K562 (cell line): ENCODE results near the gene MLF1. TPM values are rescaled to one million over a fixed set of nuclear protein-coding genes. Genes with fewer than 3 reads are reported as not detected.

ENCODE experiments used
- ATAC-seq: fragments of 200-7000 bp; cut with Tn5 transposase; 3 replicates; pipeline ENCODE4 v1.9.1; 2020; ENCODE audit warnings: moderate library complexity
- BruUV-seq: library from RNA; stranded (reverse); fragments of 400-500 nt; replicated peaks from 2 replicates; lab custom pipeline; 2021; lab: Mats Ljungman, UMichigan
- CTCF ChIA-PET: fragments of 300-600 bp; formaldehyde crosslinking; extraction: SDS; loops from one replicate; lab custom pipeline; 2021; ENCODE audit warnings: low intra/inter-chr PET ratio; lab: Yijun Ruan, JAX
- POLR2A ChIA-PET: fragments of 300-600, 350-650 bp; sonication (Branson Sonifier 250); formaldehyde crosslinking; extraction: SDS; loops from one replicate; lab custom pipeline; 2021; ENCODE audit warnings: antibody characterized with exemption, inconsistent platforms; lab: Yijun Ruan, JAX
- DNase-seq, 4 experiments: peaks; one replicate each; pipeline versions ENCODE4 v3.0.0 to v3.0.0-alpha.2; 2011 to 2018; ENCODE audit warnings: low spot score in 3 of 4, mixed read lengths in 3 of 4; ENCODE audit errors: extremely low read depth in 1 of 4
- FAIRE-seq: peaks from 2 replicates; lab custom pipeline; 2011; peaks lifted over from hg19 to GRCh38; lab: Jason Lieb, UNC
- H2AFZ ChIP-seq: 2 replicates; pipeline ENCODE4 v1.6.0; 2011; ENCODE audit warnings: low read depth, low read length, control low read depth, inconsistent platforms
- H3K27ac ChIP-seq: fragments of 200-600 bp; 3 replicates; pipeline ENCODE4 v1.8.0; 2011; ENCODE audit warnings: low read depth, mild to moderate bottlenecking, control low read depth, inconsistent platforms, low read length, moderate library complexity, mixed read lengths; ENCODE audit errors: extremely low read depth
- H3K27me3 ChIP-seq, 2 experiments: fragments of 300-600 bp in 1 of 2; 2 replicates in 1 of 2; 3 replicates in 1 of 2; pipeline versions ENCODE4 v1.6.0 to v1.8.0; 2011; ENCODE audit warnings: inconsistent platforms in 2 of 2, low read length in 2 of 2, mild to moderate bottlenecking in 1 of 2, mixed read lengths in 1 of 2, moderate library complexity in 1 of 2; ENCODE audit not compliant: control insufficient read depth in 2 of 2, insufficient read depth in 2 of 2
- H3K36me3 ChIP-seq: fragments of 300-600 bp; 3 replicates; pipeline ENCODE4 v1.8.0; 2011; ENCODE audit warnings: mild to moderate bottlenecking, low read length, inconsistent platforms; ENCODE audit not compliant: control insufficient read depth, insufficient read depth
- H3K4me1 ChIP-seq, 2 experiments: fragments of 200-600 bp in 1 of 2; replicated peaks in 1 of 2; 2 replicates in 1 of 2; 3 replicates in 1 of 2; pipeline versions ENCODE4 v1.5.1 to v1.8.0; 2011; ENCODE audit warnings: inconsistent platforms in 2 of 2, low read length in 2 of 2, mild to moderate bottlenecking in 1 of 2, mixed read lengths in 1 of 2, moderate library complexity in 1 of 2; ENCODE audit not compliant: control insufficient read depth in 2 of 2, insufficient read depth in 2 of 2
- H3K4me2 ChIP-seq: 2 replicates; pipeline ENCODE4 v1.6.1; 2011; ENCODE audit warnings: low read length, control low read depth, inconsistent platforms, mixed read lengths; ENCODE audit not compliant: insufficient read depth
- H3K4me3 ChIP-seq: fragments of 200-600 bp; sonication (generic), shearing (Covaris generic); 2 replicates; pipeline ENCODE4 v1.5.1; 2016; ENCODE audit warnings: control low read depth, inconsistent platforms
- H3K79me2 ChIP-seq: fragments of 200-600 bp; 3 replicates; pipeline ENCODE4 v1.8.0; 2011; ENCODE audit warnings: low read length, inconsistent platforms; ENCODE audit not compliant: control insufficient read depth, insufficient read depth
- H3K9ac ChIP-seq, 2 experiments: 2 replicates each; pipeline versions ENCODE4 v1.6.0 to v1.6.1; 2011; ENCODE audit warnings: low read depth in 2 of 2, low read length in 2 of 2, control low read depth in 1 of 2, inconsistent platforms in 1 of 2, mild to moderate bottlenecking in 1 of 2, mixed read lengths in 1 of 2; ENCODE audit not compliant: insufficient read depth in 1 of 2
- H3K9me1 ChIP-seq: one replicate; pipeline ENCODE4 v1.6.0; 2011; ENCODE audit warnings: inconsistent platforms, mild to moderate bottlenecking, low read length, moderate library complexity; ENCODE audit not compliant: control insufficient read depth, insufficient read depth
- H3K9me3 ChIP-seq: replicated peaks from 2 replicates; pipeline ENCODE4 v1.5.1; 2011; ENCODE audit warnings: low read depth, low read length, inconsistent platforms; ENCODE audit not compliant: control insufficient read depth, insufficient read depth
- H4K20me1 ChIP-seq: replicated peaks from 2 replicates; pipeline ENCODE4 v1.6.1; 2011; ENCODE audit warnings: low read length, inconsistent platforms, mixed read lengths; ENCODE audit not compliant: control insufficient read depth, insufficient read depth
- ATF3 ChIP-seq, 2 experiments: fragments of 450-650 bp in 1 of 2; sonication (generic) in 1 of 2; formaldehyde crosslinking in 1 of 2; IDR thresholded peaks in 1 of 2; conservative IDR thresholded peaks in 1 of 2; 2 replicates each; pipeline versions ENCODE4 v1.6.1 to v1.8.1; 2016 to 2023; ENCODE audit warnings: mild to moderate bottlenecking in 2 of 2, moderate library complexity in 2 of 2, inconsistent platforms in 1 of 2, missing genetic modification reagents in 1 of 2
- CCNT2 ChIP-seq: IDR thresholded peaks from 2 replicates; pipeline ENCODE4 v1.6.1; 2011; ENCODE audit warnings: borderline replicate concordance, low read depth, mild to moderate bottlenecking, moderate library complexity, mixed read lengths, low read length; ENCODE audit not compliant: insufficient read length; ENCODE audit errors: extremely low read depth
- CXXC5 ChIP-seq: fragments of 250-450 bp; sonication (Bioruptor Pico); IDR thresholded peaks from 2 replicates; pipeline ENCODE4 v1.8.0; 2022; ENCODE audit warnings: inconsistent platforms, mild to moderate bottlenecking, moderate library complexity
- LARP7 ChIP-seq: fragments of 450-650 bp; IDR thresholded peaks from 2 replicates; pipeline ENCODE4 v1.6.1; 2016
- PTTG1 ChIP-seq: fragments of 450-650 bp; IDR thresholded peaks from 2 replicates; pipeline ENCODE4 v1.6.1; 2016; ENCODE audit warnings: low read depth, mild to moderate bottlenecking, missing genetic modification characterization, missing compliant biosample characterization
- SMAD4 ChIP-seq: fragments of 250-450 bp; sonication (Bioruptor Pico); conservative IDR thresholded peaks from 2 replicates; pipeline ENCODE4 v1.8.0; 2021; ENCODE audit warnings: inconsistent platforms, mild to moderate bottlenecking, moderate library complexity
- TEAD2 ChIP-seq: fragments of 450-650 bp; IDR thresholded peaks from 2 replicates; pipeline ENCODE4 v1.6.1; 2016; ENCODE audit warnings: missing genetic modification characterization, control low read depth, missing compliant biosample characterization
- THAP7 ChIP-seq: fragments of 250-450 bp; sonication (Bioruptor Pico); IDR thresholded peaks from 2 replicates; pipeline ENCODE4 v1.5.0; 2021
- THRAP3 ChIP-seq: fragments of 450-650 bp; IDR thresholded peaks from 2 replicates; pipeline ENCODE4 v1.6.1; 2016; ENCODE audit warnings: mild to moderate bottlenecking, inconsistent platforms, borderline replicate concordance
- ZBTB43 ChIP-seq: sonication (generic); formaldehyde crosslinking; IDR thresholded peaks from 2 replicates; pipeline ENCODE4 v1.8.0; 2023; ENCODE audit warnings: mild to moderate bottlenecking, missing genetic modification reagents
- ZC3H11A ChIP-seq: IDR thresholded peaks from 2 replicates; pipeline ENCODE4 v1.6.1; 2012; ENCODE audit warnings: low read depth, low read length, improper control_type of control experiment
- ZNF274 ChIP-seq: IDR thresholded peaks from 2 replicates; pipeline ENCODE4 v1.6.1; 2011; ENCODE audit warnings: low read depth, mild to moderate bottlenecking, low read length, moderate library complexity, borderline replicate concordance
- ZNF347 ChIP-seq: fragments of 450-650 bp; formaldehyde crosslinking; IDR thresholded peaks from 2 replicates; pipeline ENCODE4 v1.4.0; 2020; ENCODE audit warnings: low read depth, mild to moderate bottlenecking, moderate library complexity
- ZNF77 ChIP-seq: fragments of 250-450 bp; sonication (Bioruptor Pico); IDR thresholded peaks from 2 replicates; pipeline ENCODE4 v1.5.0; 2020
- WGBS: fragments of 100-300 bp; shearing (Covaris generic); methylation state at CpG from one replicate; pipeline ENCODE4 v1.1.6; 2016; ENCODE audit warnings: low coverage, mixed read lengths; ENCODE audit not compliant: insufficient coverage; ENCODE audit errors: missing lambda C conversion rate; 5-methylcytosine and 5-hydroxymethylcytosine counted together
- in situ Hi-C: fragments of 300-500 bp; cut with MboI; formaldehyde crosslinking; loops from 4 replicates; pipeline ENCODE4 v1.15.0; 2018; ENCODE audit warnings: inconsistent platforms, mixed read lengths
- intact Hi-C: fragments of 100-400 bp; cut with micrococcal nuclease; formaldehyde crosslinking; loops from 2 replicates; pipeline ENCODE4 v1.14.2; 2022
- polyA plus RNA-seq, 8 experiments: library from polyadenylated mRNA; depleted of rRNA in 4 of 8; stranded (reverse) in 5 of 8; unstranded in 3 of 8; fragments of >200 nt; fragmentation: Nextera tagmentation in 2 of 8; fragmentation: Illumina TruSeq in 1 of 8; extraction: Ambion mirVana in 2 of 8; extraction: Trizol in 1 of 8; gene quantifications; 2 replicates each; pipeline versions ENCODE4 v1.2.1 to v1.2.3, GENCODE V29; 2011 to 2014; ENCODE audit warnings: inconsistent platforms in 1 of 8, missing spikeins in 1 of 8
- total RNA-seq, 7 experiments: library from RNA; depleted of rRNA in 6 of 7; stranded (reverse); fragments of >200 nt in 6 of 7; fragmentation: Illumina TruSeq in 2 of 7; extraction: Trizol in 2 of 7; gene quantifications; 2 replicates each; pipeline versions ENCODE4 v1.2.1 to v1.2.3, GENCODE V29; 2011 to 2021; ENCODE audit warnings: low replicate concordance in 1 of 7

Gene MLF1
- total and polyA plus RNA-seq, 9 of the 15 experiments (the other 6 are each of a cell fraction or from before 2014, with no cell fraction given) = 20.4 to 71.0 (median 27.1) TPM

GRCh38 chr3:158574646-158575045 lies 3.7 kb downstream of the MLF1 start:
- Histone ChIP-seq H3K4me1 (peaks cover 8 to 25% of the 10 kb centered on the region in 2 experiments; a peak in 4 of 5 replicates), H3K9me3 (no peaks in the 10 kb centered on the region), H4K20me1 (no peaks in the 10 kb centered on the region), H3K4me3 (no peak overlapping the region), H2AFZ (no peak overlapping the region), H3K36me3 (no peaks in the 10 kb centered on the region), H3K27ac (no peak overlapping the region), H3K4me2 (no peak overlapping the region), H3K9me1 (no peaks in the 10 kb centered on the region), H3K79me2 (peaks cover 10% of the 10 kb centered on the region; the same call in 2 of the 3 replicates), H3K27me3 (no peaks in the 10 kb centered on the region), H3K9ac (no peak overlapping the region)
- 8% methylated on average over 1 of the region's 1 CpG for WGBS
- DNase-seq = no peak
- BruUV-seq = no TSS peak
- ChIA-PET CTCF (no interaction called here), POLR2A (no interaction called here)
- peak; percentile 23 for FAIRE-seq
- TF ChIP-seq ATF3 (IDR thresholded peaks at IDR 0.05) = peak; percentile 38; the same call in 1 of the 2 replicates
- no peak for TF ChIP-seq ATF3 (CRISPR knock-in tag; conservative IDR thresholded peaks at IDR 0.05)
- no peak for TF ChIP-seq TEAD2 (tag)
- in situ Hi-C loops = no loop called here
- intact Hi-C loops = loop anchor here (5.0 to 10.0 kb wide), 3 partner anchors 70 to 218 kb away; partner anchors contain the start of gene GFM1
- ATAC-seq = no peak

- no peaks in the 10 kb centered on the region for H3K27me3 ChIP-seq
- H2AFZ ChIP-seq = no peak overlapping the region
- ChIA-PET POLR2A (interaction anchor here (1.1 kb wide), 1 partner anchor 9 kb away, joined by 4 read pairs; no protein-coding TSS in a partner anchor), CTCF (no interaction called here)
- no peaks in the 10 kb centered on the region for H3K9me3 ChIP-seq
- H3K79me2 ChIP-seq = no peaks in the 10 kb centered on the region
- no peak overlapping the region for H3K27ac ChIP-seq
- H3K36me3 ChIP-seq = no peaks in the 10 kb centered on the region
- no peak for DNase-seq
- H3K4me1 ChIP-seq = no peaks in the 10 kb centered on the region
- BruUV-seq = no TSS peak
- in situ Hi-C loops = no loop called here
- no peak for FAIRE-seq
- intact Hi-C loops = no loop called here
- no peak overlapping the region for H3K9ac ChIP-seq
- H3K4me3 ChIP-seq = no peak overlapping the region
- H3K9me1 ChIP-seq = no peaks in the 10 kb centered on the region
- H4K20me1 ChIP-seq = no peaks in the 10 kb centered on the region
- no peak for ATAC-seq
- H3K4me2 ChIP-seq = no peak overlapping the region
- no peak for TF ChIP-seq ZC3H11A
- no peak for TF ChIP-seq LARP7
- TF ChIP-seq CCNT2 = no peak
- TF ChIP-seq ZNF274 = no peak
- TF ChIP-seq CXXC5 (CRISPR knock-in tag) = no peak
- no peak for TF ChIP-seq ZNF77 (CRISPR knock-in tag)
- no peak for TF ChIP-seq PTTG1
- TF ChIP-seq THRAP3 = no peak
- TF ChIP-seq ZNF347 (CRISPR knock-in tag) = no peak
- no peak for TF ChIP-seq ZBTB43 (CRISPR knock-in tag)
- TF ChIP-seq THAP7 = no peak
- TF ChIP-seq SMAD4 (CRISPR knock-in tag) = no peak
Measured at GRCh38 chr3:158590223-158590622, 19.2 kb downstream of the MLF1 start.
